SH-SY5Y (cell line): ENCODE results near the gene TNF.

Experiments
- GATA2 ChIP-seq: IDR thresholded peaks from 2 replicates; pipeline ENCODE4 v1.6.1; 2011; ENCODE audit warnings: mild to moderate bottlenecking, low read depth, low read length
- GATA3 ChIP-seq: IDR thresholded peaks from 2 replicates; pipeline ENCODE4 v1.6.1; 2011; ENCODE audit warnings: low read depth, mild to moderate bottlenecking, low read length, moderate library complexity

The TNF gene

DNA sequence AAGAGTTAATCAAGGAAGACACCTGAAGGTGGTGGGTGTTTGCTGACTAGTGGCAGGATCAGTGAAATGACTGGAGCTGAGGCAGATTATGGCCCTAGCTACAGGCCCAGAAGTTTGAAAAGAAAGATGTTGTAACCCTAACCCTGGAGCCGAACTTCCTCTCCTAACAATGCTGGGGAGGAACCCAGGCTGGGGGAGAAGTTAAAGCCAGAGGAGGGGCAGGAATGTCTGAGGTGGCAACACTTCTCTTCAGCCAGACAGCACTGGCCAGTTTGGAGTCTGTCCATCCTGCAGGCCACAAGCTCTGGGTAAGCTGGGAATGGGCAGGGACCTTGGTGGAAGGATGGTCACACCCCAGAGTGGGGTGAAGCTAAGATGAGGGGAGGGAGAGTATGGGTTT is 10.6 kb downstream of the TNF start, which contains the start of gene LST1:
LST1 (plus strand) TSS at position 270 of the 400 bp plus-strand sequence. CDS start 1,023 bp downstream, outside the sequence.
- TF ChIP-seq GATA3, result no peak
- no peak for TF ChIP-seq GATA2

DNA sequence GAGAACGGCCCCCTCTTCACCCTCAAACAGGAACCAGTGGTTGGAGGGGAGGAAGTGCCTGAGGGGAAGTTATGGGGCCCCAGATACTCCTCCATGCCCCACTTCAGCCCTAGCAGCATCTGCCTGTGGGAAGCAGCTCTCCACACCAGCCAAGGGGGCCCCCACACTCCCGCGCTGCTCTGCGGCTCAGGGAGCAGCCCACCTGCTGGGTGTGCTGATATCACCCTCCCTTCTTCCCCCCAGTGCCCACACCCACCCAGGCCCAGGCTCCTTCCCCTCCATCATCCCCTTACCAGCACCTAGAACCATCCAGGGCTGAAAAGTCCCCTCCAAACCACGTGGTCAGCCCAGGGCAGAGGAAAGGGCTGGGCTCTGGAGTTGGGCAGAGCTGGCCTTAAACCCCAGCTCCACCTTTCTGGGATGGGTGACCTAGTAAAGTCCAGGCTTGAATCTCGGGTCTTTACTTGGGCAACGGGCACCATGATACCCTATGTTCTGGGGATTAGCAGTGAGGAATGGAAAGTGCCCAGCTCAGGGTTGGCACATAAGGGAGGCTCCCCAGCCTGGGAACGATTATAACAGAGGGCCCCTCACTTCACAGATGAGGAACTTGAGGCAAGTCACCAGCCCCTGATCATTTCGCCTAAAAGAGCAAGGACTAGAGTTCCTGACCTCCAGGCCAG is 11.4 kb downstream of the TNF start:
- TF ChIP-seq GATA3 (no peak), GATA2 (no peak)

DNA sequence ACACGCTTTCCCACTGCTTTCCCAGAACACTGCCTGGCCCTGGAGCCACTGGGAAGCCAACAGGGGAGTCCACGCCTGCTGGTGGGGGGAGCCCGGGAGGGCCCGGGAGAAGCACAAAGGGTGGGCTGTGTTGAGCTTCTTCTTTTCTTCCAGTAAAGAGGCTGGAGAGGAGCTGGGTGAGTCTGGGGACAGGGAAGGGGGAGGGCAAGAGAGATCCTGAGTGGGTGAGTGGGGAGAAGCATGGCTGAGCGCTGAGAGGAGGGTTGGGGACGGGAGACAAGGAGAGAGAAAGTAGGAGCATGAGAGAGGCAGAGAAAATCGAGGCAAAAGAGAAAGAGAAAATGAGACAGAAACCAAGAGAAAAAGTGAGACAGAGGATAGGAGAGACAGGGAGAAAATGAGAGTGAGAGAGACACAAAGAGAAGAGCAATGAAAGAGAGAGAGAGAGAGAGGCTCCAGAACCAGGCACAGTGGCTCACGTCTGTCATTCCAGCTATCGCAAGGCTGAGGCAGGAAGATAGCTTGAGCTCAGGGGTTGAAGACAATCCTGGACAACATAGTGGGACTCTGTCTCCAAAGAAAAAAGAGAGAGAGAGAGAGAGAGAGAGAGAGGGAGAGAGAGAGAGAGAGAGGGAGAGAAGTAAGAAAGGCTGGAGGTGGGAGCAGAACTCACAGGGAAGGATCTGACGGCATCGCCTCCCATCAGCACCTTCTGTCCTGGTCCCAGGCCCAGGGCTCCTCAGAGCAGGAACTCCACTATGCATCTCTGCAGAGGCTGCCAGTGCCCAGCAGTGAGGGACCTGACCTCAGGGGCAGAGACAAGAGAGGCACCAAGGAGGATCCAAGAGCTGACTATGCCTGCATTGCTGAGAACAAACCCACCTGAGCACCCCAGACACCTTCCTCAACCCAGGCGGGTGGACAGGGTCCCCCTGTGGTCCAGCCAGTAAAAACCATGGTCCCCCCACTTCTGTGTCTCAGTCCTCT is 12.7 kb downstream of the TNF start:
- no peak for TF ChIP-seq GATA3
- no peak for TF ChIP-seq GATA2

DNA sequence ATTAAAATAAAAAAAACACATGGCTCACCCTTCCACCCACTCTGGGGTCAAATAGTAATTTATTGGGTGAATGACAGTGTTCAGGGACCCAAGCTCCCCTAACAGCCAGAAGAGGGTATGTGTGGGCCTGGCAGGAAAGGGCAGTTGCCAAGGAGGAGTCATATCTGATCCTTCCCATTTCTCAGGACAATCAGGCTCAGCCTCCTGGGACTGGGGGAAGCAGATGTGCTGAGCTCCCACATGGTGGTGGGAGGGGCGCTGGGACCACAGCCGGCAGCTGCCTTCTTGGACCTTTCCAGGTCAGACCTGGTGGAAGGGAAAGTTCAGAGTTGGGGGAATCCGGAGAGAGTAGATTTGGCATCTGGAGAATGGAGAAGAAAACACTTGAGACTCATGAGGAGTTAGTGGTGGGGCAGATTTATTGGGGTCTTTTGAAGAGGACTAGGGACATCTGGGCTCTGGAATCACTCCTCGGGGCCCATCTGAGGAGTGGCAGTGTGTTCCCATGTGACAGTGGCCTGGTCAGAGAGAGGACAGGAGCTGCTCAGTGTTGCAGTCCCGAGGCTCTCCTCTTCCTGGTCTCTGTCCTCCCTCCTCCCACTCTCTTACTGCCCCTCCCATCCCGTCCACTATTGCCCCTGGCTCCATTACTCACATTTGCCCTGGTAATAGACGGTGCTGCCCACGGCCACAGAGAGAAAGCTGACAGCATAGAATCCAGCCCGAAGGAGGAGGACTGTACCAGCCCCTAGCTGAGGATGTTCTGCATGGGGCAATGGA is 13.7 kb downstream of the TNF start:
- TF ChIP-seq GATA2 (no peak), GATA3 (no peak)

DNA sequence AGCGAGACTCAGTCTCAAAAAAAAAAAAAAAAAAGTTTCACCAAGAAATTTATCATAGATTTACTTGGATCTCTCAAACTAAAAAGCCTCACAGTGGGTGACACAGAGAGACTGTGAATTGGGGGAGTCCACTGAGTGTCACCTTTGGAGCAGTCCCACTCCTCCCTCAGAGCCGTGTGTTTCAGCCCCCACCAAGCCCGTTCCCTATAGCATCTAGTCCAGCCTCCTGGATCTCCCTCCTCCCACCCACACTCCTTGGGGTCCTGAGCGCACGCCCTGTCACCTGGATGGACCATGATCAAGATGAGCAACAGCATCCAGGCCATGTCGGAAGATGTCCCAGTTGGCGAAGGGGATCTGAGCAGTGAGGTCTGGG is 17.0 kb downstream of the TNF start:
- TF ChIP-seq GATA2 (no peak), GATA3 (no peak)

DNA sequence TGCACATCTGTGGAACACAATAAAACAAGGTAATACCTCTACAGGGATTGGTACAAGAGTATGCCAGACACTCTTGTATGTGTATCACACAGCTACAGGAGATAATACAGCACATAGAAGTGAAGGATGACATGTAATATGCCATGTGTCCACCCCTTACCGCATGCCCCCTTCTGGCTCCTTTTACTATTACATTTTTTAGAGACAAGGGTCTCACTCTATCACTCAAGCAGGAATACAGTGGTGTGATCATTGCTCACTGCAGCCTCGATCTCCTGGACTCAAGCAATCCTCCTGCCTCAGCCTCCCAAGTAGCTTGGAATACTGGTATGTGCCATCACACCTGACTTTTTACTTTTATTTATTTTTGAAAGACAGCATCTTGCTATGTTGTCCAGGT is 21.6 kb downstream of the TNF start:
- TF ChIP-seq GATA3 (no peak), GATA2 (no peak)

DNA sequence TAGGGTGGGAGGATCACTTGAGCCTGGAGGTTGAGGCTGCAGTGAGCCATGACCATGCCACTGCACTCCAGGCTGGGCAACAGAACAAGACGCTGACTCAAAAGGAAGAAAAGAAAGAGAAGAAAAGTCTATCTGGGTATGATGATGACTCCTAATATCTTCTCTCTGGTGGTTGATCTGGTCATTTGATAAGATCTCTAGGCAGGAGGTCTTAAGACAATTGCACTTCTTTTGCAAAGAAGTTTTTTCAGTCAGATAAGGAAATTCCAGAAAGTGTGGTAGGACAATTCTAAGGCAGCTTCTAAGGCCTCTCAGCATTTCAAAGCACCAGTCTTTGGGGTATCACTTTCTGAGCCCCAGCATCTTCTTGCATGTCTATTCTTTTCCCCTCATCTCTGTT is 32.0 kb downstream of the TNF start:
- TF ChIP-seq GATA2 (no peak), GATA3 (no peak)

DNA sequence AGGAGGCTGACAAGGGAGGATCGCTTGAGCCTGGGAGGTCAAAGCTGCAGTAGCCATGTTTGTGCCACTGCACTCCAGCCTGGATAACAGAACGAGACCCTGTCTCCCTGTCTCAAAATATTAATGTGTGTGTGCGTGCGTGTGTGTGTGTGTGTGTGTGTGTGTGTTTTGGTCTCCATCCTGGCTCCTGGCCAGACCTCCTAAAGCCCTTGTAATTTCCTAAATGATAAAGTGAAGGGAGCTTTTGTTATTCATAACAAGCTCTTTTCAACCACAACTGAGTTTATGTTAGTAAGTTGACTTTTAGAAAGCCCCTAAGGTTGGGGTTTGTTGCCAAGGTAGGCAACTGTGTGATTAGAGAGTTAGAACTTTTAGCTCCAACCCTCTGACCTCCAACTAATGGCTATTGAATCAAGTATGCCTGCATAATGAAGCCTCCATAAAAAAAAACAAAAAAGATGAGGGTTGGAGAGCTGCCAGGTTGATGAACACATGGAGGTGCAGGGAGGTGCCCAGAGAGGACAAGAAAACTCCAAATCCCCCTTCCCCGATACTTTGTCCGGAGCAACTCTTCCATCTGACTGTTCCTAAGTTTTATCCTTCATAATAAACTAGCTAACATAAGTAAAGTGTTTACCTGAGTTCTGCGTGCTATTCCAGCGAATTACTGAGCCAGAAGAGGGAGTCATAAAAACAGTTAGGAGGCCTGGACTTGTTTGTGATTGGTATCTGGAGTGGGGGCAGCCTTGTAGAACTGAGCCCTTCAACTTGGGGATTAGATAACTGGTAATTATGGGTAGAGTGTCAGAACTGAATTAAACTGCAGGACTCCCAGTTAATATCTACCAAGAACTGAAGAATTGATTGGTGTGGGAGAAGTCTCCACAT is 34.4 kb downstream of the TNF start:
- TF ChIP-seq GATA2 (no peak), GATA3 (no peak)

DNA sequence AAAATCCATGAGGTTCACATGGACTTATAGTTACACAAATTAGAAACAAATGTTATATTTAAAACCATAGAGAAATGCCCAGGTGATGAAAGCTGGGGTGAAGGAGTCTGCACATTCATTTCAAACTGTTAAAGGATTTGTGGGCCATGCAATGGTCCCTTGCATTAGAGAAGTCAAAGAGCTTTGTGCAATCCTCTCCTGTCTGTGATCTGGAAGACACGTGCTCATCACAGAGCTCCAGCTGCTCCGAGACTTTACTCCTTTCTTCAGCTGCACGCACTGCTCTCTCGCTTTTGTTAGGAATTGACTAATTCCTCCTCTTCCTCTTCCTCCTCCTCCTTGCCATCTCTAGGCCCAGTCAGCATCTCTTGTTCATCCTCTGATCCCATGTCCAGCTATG is 35.6 kb downstream of the TNF start:
- no peak for TF ChIP-seq GATA2
- no peak for TF ChIP-seq GATA3

DNA sequence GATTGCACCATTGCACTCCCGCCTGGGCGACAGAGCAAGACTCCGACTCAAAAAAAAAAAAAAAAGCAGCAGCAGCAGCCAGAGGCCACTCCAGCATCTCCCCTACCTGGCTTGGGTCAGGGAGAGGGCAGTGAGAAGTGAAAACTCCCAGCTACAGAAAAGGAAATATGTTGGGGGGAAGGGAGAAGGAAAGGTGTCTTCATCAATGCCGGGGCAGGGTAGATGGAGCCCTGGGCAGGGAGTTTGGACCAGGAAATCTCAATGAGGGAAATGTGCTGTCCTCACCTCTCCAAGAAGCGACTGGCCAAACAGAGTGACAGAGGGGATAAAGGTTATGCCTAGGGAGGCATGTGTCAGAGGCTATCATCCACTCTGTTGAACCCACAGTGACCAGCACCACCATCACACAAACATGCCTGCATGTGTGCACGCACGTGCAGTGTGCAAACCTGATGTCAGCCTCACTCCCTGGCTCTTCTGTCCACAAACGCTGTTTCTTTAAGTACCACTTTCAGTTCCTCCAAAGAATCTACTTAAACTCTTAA is 38.8 kb downstream of the TNF start:
- TF ChIP-seq GATA3 (no peak), GATA2 (no peak)

DNA sequence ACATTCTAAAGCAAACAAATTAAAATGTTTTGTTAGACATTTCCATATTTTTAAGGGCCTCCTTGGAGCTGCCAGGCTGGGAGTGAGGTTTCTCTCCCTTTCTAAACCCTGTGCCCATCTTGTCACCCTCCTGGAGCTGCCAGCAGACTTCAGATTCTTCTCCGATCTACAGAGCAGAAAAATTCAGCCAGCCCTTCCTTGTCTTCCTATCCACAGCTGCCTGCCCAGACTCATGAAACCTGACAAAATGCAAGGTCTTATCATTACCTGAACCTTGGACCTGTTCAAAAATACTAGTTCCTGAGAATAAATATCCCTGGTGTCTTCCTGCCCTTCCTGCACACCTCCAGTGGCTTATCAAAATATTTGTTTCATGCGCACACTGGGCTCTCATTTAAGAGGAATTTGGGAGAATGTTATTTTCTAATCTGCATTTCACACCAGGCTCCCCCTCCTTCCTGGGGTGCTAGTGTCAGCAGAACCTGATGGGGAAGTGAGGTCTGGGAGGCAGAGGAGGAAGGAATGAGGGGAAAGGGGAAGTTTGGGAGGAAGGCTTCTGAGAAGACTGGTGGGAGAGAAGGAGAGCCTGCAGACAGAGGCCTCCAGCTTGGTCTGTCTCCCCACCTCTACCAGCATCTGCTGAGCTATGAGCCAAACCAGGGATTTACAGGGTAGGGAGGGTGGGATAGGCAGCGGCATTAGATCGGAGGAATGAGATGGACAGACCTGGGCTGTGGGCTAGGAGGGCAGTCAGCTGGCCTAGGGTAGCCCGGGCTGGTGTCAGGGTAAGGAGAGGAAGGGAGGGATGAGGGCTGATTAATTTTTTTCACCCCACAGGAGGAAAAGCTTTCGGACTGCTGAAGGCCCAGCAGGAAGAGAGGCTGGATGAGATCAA is 39.6 kb downstream of the TNF start, which contains the start of gene AIF1:
AIF1 (plus strand) TSS at position 551 of the 895 bp plus-strand sequence; CDS start at position 647, 96 bp downstream.
- TF ChIP-seq GATA3 (no peak), GATA2 (no peak)

DNA sequence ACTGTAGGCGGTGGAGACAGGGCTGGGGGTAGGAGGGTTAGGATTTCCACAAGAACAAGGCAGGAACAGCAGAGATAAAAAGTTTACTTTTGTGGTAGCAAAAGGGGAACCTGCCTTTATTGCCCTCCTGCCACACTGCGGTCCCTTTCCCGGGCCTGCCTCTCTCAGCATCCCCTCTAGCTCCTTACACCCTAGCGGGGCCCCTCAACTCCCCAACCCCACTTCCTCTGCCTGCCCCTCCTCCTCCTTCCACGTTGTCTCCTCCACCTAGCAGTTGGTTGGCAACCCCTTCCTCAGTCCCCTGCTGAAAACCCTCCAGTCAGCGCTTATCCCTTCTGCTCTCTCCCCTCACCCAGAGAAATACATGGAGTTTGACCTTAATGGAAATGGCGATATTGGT is 40.4 kb downstream of the TNF start:
- TF ChIP-seq GATA3 (no peak), GATA2 (no peak)

DNA sequence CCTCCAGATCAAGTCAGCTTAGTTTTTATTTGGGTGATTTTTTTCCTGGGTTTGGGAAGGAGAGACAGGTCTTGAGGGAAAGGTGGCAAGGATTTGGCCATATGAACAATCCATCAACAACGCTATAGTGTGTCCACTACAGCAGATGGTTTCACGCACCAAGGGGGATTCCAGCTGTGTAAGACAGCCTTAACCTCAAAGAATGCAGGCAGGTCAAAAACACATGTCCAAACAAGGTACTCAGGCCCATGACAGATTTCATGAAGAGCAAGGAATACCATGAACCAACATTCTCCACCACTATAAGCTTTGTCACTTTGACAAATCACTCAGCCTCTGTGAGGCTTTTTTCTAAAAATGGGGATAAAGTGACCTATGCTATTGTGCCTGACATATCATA is 41.6 kb downstream of the TNF start:
- TF ChIP-seq GATA3, result no peak
- no peak for TF ChIP-seq GATA2
